ENCODE results near the gene DEFB131B.
A peak's percentile ranks its signal among the peaks of the same experiment; 100 is the strongest.
"Not testable (repeated sequence)": the region's sequence is repeated elsewhere in the genome, so short reads cannot be mapped to it uniquely, and the experiment has no call there.

The DEFB131B gene

DNA sequence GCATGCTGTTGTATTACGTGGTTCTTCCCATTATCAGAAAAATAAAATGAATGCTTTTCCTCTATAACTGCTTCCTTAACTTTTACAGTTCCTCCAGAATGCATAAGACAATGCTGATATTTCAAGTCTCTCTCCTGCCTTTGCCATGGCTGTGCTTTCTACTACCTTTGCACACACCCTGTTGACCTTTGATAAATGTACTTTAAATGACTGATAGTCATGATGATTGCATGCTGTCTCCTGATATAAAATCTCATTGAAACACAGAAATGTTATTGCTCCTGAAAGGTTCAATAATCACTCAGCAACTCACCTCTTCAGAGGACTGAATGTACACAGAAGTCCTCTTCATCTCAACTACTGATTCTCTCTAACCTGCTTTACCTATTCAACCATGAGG is at the start of gene DEFB131B:
Gene DEFB131B (plus strand): TSS at position 395 of the 400 bp plus-strand sequence. CDS start 0 bp downstream, at position 395.
- DNase-seq, result not testable (repeated sequence)

DNA sequence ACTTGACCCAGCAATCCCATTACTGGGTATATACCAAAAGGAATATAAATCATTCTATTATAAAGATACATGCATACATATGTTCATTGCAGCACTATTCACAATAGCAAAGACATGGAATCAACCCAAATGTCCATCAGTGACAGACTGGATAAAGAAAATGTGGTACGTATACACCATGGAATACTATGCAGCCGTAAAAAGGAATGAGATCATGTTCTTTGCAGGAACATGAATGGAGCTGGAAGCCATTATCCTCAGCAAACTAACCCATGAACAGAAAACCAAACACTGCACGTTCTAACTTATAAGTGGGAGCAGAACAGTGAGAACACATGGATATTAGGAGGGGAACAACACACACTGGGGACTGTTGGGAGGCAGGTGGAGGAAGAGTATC is 49.0 kb upstream of the DEFB131B start:
- not testable (repeated sequence) for DNase-seq

GRCh38 chr11:71829686-71830085 is 48.6 kb upstream of the DEFB131B start:
- DNase-seq, result not testable (repeated sequence)

GRCh38 chr11:71832811-71833210 is 45.4 kb upstream of the DEFB131B start, which contains the start of gene DEFB108B:
Gene DEFB108B, plus strand, starts transcription at chr11:71833200. Its CDS starts 0 bp downstream, at chr11:71833200.
- not testable (repeated sequence) for DNase-seq

DNA sequence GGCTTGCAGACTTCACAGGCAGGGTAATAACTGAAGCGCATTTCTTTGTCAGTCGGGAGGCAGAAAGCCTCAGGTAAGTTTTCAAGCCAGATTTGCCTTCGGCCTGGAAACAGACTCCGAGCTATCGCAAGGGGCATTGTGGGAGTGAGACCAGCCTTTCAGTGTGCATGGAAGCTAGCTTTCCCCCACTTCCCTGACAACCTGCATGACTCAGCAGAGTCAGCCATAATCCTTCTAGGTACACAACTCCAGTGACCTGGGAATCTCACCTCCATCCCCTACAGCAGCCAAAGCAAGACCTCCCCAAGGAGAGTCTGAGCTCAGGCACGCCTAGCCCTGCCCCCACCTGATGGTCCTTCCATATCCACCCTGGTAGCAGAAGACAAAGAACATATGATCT is 35.5 kb upstream of the DEFB131B start:
- DNase-seq, result not testable (repeated sequence)

DNA sequence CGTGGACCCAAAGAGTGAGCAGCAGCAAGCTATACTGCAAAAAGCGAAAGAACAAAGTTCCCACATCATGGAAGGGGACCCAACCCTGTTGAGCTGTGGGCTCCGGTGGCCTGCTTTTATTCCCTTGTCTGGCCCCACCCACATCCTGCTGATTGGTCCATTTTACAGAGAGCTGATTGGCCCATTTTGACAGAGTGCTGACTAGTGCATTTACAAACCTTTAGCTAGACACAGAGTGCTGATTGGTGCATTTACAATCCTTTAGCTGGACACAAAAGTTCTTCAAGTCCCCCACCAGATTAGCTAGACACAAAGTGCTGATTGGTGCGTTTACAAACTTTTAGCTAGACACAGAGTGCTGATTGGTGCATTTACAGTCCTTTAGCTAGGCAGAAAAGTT is 34.9 kb upstream of the DEFB131B start:
- not testable (repeated sequence) for DNase-seq

- no peak for DNase-seq
These were observed 34.4 kb upstream of the DEFB131B start for GRCh38 chr11:71843858-71844257.

DNA sequence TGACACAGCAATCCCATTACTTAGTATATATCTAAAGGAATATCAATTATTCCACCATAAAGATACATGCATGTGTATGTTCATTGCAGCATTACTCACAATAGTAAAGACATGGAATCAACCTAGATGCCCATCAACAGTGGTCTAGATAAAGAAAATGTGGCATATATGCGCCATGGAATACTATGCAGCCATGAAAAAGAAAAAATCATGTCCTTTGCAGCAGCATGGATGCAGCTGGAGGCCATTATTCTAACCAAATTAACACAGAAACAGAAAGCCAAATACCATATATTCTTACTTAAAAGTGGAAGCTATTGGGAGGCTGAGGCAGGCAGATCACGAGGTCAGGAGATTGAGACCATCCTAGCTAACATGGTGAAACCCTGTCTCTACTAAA is 24.4 kb upstream of the DEFB131B start:
- DNase-seq, result not testable (repeated sequence)

- DNase-seq, result not testable (repeated sequence)
These were observed 22.4 kb upstream of the DEFB131B start for GRCh38 chr11:71855880-71856279.

DNA sequence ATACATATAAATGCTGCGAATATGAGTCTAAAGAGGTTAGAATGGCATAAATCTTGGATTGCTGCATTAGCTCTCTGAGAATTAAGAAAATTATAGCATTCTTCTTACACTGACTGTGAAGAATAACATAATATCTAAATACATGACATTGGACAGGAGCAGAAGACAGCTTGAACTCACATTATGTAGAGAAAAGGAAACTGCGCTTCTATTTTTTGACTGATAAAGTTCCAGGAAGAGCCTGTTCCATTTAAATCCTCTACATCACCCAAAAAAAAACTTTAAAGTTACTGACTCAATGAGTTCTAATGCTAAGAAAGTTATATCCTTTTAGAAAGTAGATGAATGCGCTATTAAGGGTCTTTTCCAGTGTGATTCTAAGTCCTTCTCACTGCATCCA is 17.4 kb upstream of the DEFB131B start:
- not testable (repeated sequence) for DNase-seq

- DNase-seq, result peak; percentile 38
These were observed 14.2 kb upstream of the DEFB131B start for GRCh38 chr11:71863978-71864627.

DNA sequence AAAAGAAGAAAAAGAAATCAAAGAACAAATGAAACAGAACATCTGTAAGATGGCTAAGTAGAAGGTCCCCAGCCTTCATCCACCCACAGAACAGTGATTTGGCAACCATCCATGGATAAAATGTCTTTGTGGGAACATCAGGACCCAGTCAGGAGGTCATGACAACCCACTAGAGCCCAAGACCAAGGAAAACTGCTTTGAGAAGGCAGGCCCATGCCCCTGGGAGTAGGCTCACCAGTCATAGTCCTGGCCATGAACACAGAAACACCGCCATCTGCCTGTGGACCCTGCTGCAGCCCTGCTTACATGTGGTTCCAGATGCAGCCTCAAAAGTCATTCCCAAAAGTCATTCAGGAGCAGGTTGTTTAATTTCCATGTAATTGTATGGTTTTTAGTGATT is 11.0 kb upstream of the DEFB131B start:
- not testable (repeated sequence) for DNase-seq

- not testable (repeated sequence) for DNase-seq
These were observed 8.3 kb upstream of the DEFB131B start for GRCh38 chr11:71869931-71870330.

GRCh38 chr11:71870661-71871060 is 7.6 kb upstream of the DEFB131B start:
- not testable (repeated sequence) for DNase-seq

DNA sequence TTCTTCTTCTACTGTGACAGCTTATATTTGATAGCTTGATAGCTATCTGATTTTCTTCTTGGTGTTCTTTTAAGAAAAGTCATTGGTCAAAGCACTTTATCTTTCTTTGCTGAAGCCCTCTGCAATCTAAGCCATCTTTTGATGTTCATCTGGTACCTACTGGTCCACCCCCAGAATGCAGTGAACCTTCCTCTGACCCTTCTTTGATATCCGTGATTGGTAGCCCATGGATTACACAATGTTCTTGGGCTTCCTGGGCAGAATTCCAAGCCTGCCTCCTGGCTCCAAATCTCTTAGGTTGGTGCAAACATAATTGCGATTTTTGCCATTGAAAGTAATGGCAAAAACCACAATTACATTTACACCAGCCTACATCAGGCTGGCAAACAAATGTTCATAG is 2.0 kb upstream of the DEFB131B start:
- DNase-seq, result not testable (repeated sequence)

- not testable (repeated sequence) for DNase-seq
These were observed 7.6 kb downstream of the DEFB131B start for GRCh38 chr11:71885806-71886205.

DNA sequence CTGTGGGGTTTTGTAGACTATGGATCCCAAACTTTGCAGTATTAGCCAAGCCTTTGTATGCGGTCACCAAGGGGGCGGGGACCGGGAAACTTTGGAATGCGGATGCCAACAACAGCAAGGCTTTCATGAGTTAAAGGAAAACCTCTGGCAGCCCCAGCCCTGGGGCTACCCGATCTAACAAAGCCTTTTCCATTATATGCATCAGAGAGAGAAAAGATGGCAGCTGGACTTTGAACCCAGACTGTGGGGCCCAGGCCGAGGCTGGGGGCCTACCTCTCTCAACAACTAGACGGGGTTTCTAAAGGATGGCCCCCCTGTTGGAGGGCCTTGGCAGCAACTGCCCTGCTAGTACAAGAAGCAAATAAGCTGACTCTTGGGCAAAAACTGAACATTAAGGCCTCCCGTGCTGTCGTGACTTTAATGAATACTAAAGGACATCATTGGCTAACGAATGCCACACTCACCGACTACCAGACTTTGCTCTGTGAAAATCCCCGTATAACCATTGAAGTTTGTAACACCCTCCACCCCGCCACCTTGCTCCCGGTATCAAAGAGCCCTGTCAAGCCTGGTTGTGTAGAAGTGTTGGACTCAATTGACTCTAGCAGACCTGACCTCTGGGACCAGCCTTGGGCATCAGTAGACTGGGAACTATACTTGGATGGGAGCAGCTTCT is 10.2 kb downstream of the DEFB131B start:
- DNase-seq, result not testable (repeated sequence)

DNA sequence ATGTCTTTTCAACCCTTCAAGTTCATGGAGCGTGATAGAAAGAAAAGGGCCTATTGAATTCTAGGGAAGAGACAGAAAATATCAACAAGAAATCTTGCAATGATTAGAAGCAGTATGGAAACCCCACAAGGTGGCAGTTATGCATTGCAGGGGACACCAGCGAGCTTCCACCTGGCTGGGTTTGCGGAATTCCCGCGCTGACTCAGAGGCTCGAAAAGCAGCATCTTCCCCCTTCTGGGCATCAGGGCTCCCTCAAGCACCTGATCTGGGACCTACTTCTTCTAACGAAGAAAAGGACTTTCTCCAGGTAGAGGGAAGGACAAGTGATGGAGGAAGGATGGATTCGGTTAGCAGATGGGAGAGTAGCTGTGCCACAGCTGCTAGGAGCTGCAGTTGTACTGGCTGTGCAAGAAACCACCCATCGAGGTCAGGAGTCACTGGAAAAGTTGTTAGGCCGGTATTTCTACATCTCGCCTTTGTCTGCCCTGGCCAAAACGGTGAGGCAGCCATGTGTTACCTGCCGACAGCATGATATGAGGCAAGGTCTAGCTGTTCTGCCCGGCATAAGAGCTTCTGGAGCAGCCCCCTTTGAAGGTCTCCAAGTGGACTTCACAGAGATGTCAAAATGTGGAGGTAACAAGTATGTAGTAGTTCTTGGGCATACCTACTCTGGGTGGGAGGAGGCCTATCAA is 11.1 kb downstream of the DEFB131B start:
- not testable (repeated sequence) for DNase-seq

DNA sequence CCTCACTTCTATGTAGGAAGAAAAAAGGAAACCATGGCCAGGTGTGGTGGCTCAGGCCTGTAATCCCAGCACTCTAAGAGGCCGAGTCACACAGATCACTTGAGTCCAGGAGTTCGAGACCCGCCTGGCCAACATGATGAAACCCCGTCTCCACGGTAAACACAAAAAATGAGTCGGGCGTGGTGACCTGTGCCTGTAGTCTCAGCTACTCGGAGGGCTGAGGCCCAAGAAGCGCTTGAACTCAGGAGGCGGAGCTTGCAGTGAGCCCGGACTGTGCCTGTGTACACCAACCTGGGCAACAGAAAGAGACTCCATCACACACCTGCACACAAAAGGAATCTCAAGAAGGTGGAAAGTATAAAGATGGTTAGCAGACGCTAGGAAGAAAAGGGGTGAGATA is 17.7 kb downstream of the DEFB131B start:
- DNase-seq, result no peak

DNA sequence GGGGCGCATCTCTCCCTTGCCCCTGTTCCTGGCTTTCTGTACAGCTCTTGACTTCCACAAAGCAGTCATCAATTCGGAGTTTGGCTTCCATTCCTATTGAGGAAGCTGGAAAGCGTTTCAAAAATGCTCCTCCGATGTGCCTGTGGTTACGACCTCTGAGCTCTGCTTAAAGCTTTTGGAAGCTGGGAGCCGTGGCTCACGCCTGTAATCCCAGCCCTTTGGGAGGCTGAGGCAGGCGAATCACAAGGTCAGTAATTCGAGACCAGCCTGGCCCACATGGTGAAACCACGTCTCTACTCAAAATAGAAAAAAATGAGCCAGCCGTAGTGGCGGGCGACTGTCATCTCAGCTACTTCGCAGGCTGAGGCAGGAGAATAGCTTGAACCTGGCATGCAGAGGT is 22.9 kb downstream of the DEFB131B start:
- not testable (repeated sequence) for DNase-seq

DNA sequence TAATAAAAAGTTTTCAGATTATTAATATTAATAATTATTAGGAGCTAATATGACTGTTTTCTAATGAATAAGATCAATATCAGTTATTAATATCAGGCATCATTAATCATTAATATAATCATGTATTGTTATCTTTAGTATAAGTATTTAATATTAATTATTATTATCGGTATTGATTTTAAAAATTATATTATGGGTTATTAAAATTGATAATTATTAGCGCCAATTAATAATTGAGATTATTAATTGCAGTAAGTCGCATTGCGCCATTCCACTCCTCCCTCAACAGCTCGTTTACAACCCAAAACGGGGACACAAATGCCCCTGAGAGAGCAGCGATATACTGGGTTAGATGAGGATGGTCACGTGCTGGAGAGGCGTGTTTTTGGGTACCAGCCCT is 30.0 kb downstream of the DEFB131B start:
- DNase-seq, result no peak

- not testable (repeated sequence) for DNase-seq
These were observed 32.5 kb downstream of the DEFB131B start for GRCh38 chr11:71910775-71911174.

DNA sequence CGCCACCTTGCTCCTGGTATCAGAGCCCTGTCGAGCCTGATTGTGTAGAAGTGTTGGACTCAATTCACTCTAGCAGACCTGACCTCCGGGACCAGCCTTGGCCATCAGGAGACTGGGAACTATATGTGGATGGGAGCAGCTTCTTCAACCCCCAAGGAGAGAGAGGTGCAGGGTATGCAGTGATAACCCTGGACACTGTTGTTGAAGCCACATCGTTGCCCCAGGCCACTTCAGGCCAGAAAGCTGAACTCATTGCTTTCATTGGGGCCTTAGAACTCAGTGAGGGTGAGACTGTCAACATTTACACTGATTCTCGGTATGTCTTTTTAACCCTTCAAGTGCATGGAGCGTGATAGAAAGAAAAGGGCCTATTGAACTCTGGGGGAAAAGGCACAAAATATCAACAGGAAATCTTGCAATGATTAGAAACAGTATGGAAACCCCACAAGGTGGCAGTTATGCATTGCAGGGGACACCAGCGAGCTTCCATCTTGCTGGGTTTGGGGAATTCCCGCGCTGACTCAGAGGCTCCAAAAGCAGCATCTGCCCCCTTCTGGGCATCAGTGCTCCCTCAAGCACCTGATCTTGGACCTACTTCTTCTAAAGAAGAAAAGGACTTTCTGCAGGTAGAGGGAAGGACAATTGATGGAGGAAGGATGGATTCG is 33.2 kb downstream of the DEFB131B start:
- not testable (repeated sequence) for DNase-seq

All from CD4-positive, alpha-beta T cell treated with Interleukin-21 for 1 hour (primary cell).